Head of caudate nucleus (tissue), 42 donors: Measurements from ENCODE around the gene CHID1.
A peak's percentile ranks its signal among the peaks of the same experiment; 100 is the strongest.

ENCODE experiments used
- DNase-seq, 42 donors: peaks; one replicate each; pipeline versions ENCODE4 v3.0.0 to v3.0.0-alpha.2; 2020 to 2021; ENCODE audit warnings: mixed read lengths in 7 of 42
- intact Hi-C: fragments of 100-400 bp; cut with DNase I; formaldehyde crosslinking; loops from one replicate; pipeline ENCODE4 v1.15.0; 2022

The CHID1 gene

GRCh38 chr11:845872-846495, 64.6 kb downstream of the CHID1 start:
- intact Hi-C loops: loop anchor here (10.0 kb wide), 1 partner anchor 79 kb away; the partner anchor contains the start of gene AP2A2
- no peak for DNase-seq

GRCh38 chr11:844693-845644, 65.6 kb downstream of the CHID1 start:
- intact Hi-C loops: loop anchor here (10.0 kb wide), 1 partner anchor 80 kb away; the partner anchor contains the start of gene AP2A2
- peak in 8 of 42 donors; percentile 47 to 69 (median 57) for DNase-seq

GRCh38 chr11:843818-844692, 66.6 kb downstream of the CHID1 start:
- DNase-seq: peak in 9 of 42 donors; percentile 34 to 68 (median 56)
- intact Hi-C loops: loop anchor here (10.0 kb wide), 1 partner anchor 81 kb away; the partner anchor contains the start of gene AP2A2

DNA sequence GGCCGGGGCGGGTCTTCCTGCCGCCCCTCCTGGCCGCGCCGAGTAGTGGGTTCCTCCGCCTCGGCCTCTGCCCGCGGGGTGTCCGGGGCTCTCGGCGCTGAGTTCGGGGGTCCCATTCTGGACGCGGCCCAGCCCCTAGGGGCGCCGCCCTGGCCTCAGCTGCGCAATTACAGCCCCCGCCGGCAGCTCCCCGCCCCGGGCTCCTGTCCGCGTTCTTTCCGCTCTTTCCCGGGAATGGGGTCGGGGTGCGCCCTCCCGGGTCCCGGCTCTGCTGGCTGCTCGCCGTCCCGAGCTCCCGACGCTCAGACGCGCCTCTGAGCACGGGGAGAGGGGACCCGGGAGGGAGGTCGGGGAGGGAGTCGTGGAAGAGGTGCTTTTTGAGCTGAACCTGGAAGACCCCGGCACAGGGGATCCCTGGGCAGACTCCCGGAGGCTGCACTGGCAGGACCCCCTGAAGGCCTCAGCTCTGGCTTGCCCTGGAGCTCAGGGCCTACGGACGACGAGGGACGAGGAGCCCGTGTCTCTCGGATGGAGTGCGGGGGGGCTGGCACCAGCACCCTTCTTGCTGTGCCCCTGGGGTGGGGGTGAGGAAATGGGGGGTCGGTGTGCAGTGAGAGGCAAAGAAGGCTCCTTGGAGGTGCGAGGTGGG, 67.4 kb downstream of the CHID1 start:
- DNase-seq: no peak
- intact Hi-C loops: loop anchor here (10.0 kb wide), 1 partner anchor 82 kb away; the partner anchor contains the start of gene AP2A2

- intact Hi-C loops: loop anchor here (10.0 kb wide), 1 partner anchor 82 kb away; the partner anchor contains the start of gene AP2A2
- DNase-seq: peak; percentile 73 to 96 (median 91)
These were observed 68.1 kb downstream of the CHID1 start, which contains the start of the genes POLR2L and TSPAN4 for GRCh38 chr11:842370-843002. TSS of gene POLR2L (minus strand) at chr11:842529. CDS start at chr11:842508, 21 bp downstream. TSS of gene TSPAN4 (plus strand) at chr11:842852. CDS start at chr11:850305, 7,453 bp downstream.

DNA sequence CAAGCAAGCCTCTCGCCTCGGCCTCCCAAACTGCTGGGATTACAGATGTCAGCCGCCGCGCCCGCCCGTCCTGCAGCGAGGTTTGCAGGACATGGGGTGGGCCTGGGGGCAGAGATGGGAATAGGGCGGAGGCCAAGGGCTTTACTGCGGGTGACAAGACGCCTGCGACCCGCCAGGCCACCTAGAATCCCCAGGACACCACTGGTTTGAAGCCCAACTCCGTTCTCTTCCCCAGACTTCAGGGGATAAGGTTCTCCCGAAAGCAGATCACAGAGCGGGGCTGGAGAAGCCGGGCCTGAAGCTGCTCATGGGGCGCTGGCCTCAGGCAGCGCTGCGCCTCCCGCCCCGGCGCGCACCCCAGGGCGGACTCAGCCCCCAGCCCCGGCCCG, 68.6 kb downstream of the CHID1 start:
- no peak for DNase-seq
- intact Hi-C loops: loop anchor here (10.0 kb wide), 1 partner anchor 83 kb away; the partner anchor contains the start of gene AP2A2

DNA sequence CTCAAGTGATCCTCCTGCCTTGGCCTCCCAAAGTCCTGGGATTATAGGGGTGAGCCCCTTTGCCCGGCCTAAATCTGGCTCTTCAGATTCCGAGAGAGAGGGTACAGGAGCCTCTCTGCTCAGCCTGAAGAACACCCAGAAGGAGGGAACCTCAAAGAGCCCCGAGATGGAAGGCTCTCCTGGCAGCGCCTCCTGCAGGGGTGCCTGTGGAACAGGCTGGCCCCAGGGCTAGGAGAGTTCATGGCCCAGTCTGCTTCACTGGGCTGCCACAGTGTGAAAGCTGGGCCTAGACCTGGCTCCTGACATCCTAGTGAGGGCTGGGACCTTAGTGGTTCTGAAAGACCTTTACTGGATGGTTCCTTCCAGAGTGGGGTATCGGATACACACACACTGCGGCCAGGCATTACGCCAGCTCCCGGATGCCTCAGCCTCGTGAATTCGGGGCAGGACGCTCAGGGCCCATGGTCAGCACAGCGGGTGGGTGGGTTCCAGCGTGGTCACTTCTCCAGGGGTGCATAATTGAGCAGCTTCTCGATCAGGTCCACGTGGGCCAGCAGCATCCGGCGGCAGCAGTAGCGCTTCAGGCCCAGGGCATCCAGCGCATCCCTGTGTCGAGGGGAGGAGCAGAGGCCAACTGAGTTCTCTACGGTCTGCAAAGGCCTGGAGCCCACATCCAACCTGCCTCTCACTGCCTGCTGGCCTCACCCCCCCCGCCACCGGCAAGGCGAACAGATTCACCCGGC, 70.6 kb downstream of the CHID1 start:
- intact Hi-C loops: loop anchor here (10.0 kb wide), 1 partner anchor 85 kb away; the partner anchor contains the start of gene AP2A2
- DNase-seq: no peak

DNA sequence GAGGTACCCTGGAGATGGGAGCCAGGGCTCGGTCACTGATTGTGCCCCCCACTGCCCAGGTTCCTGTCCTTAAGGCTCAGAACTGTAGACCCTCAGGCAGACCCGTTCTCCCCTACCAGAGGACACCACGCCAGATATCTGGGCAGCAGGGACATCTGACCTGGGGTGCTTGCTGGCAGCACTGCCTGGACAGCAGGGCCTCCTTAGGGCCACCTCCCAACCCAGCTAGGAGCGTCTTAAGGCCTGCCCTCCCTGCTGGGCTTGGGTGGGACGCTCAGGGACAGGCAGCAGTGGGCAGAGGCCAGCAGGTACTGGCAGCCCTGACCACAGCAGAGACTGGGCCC, 71.4 kb downstream of the CHID1 start:
- intact Hi-C loops: no loop called here
- DNase-seq: no peak

- no peak for DNase-seq
- intact Hi-C loops: no loop called here
These were observed 72.0 kb downstream of the CHID1 start for GRCh38 chr11:838441-839279.

DNA sequence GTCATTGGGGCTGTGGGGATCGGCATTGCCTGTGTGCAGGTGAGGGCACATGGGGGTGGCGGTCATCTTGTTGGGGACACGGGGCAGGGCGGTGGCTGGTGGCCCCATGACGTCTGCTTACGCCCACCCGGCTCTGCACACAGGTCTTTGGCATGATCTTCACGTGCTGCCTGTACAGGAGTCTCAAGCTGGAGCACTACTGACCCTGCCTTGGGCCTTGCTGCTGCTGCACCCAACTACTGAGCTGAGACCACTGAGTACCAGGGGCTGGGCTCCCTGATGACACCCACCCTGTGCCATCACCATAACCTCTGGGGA, 72.7 kb downstream of the CHID1 start:
- DNase-seq: no peak
- intact Hi-C loops: no loop called here

- DNase-seq: no peak
- intact Hi-C loops: no loop called here
These were observed 73.2 kb downstream of the CHID1 start for GRCh38 chr11:837189-837989.

DNA sequence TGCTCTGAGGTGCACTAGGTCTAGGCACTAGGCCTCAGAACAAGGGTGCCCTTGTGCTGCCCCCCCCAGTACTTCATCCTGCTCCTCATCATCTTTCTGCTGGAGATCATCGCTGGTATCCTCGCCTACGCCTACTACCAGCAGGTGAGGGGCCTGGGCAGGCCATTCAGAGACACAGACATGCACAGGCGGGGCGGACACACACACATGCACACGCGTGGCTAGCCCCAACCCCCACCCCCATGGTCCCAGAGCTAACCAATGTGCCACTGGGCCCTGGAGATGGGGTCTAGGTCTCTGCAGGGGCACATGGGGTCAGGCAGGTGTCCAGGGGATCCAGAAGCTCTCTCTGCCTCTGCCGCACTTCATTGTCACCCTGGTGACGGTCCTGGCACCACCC, 73.9 kb downstream of the CHID1 start:
- DNase-seq: no peak
- intact Hi-C loops: no loop called here

DNA sequence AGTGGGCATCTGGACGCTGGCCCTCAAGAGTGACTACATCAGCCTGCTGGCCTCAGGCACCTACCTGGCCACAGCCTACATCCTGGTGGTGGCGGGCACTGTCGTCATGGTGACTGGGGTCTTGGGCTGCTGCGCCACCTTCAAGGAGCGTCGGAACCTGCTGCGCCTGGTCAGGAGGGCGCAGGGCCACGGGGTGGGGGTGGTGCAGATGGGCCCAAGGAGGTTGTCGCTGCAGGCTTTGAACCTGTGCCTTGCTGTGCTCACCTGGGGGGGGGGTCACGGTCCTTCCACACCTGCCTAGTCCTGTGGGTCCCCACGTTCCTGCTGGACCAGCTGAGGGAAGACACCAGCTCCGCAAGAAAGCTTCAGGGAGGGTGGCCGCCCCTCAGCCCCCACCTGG, 74.3 kb downstream of the CHID1 start:
- intact Hi-C loops: no loop called here
- no peak for DNase-seq

GRCh38 chr11:834371-835316, 76.0 kb downstream of the CHID1 start:
- DNase-seq: peak in 8 of 42 donors; percentile 41 to 79 (median 58)
- intact Hi-C loops: no loop called here
